Panc1 (cell line): Measurements from ENCODE around the gene GFER. TPM values are rescaled to one million over a fixed set of nuclear protein-coding genes. Genes with fewer than 3 reads are reported as not detected.
"Not testable (repeated sequence)": the region's sequence is repeated elsewhere in the genome, so short reads cannot be mapped to it uniquely, and the experiment has no call there.

ENCODE experiments used
- ATAC-seq: fragments of 200-7000 bp; cut with Tn5 transposase; 2 replicates; pipeline ENCODE4 v1.9.1; 2020; ENCODE audit warnings: mild to moderate bottlenecking, moderate library complexity
- BruUV-seq: library from RNA; stranded (reverse); fragments of 400-500 nt; replicated peaks from 2 replicates; lab custom pipeline; 2021; lab: Mats Ljungman, UMichigan
- CTCF ChIA-PET: fragments of 300-600 bp; sonication (Branson Sonifier 250); formaldehyde crosslinking; loops from one replicate; lab custom pipeline; 2022; ENCODE audit warnings: antibody characterized with exemption; lab: Charles Lee
- POLR2A ChIA-PET: fragments of 300-600 bp; sonication (Branson Sonifier 250); formaldehyde crosslinking; loops from one replicate; lab custom pipeline; 2022; ENCODE audit warnings: antibody characterized with exemption; lab: Charles Lee
- DNase-seq: peaks from one replicate; pipeline ENCODE4 v3.0.0-alpha.2; 2010; ENCODE audit warnings: low read depth, low spot score
- H3K27ac ChIP-seq: 2 replicates; pipeline ENCODE4 v1.5.1; 2011; ENCODE audit warnings: mild to moderate bottlenecking, low read length, inconsistent platforms
- H3K27me3 ChIP-seq: fragments of 200-500 bp; sonication (Bioruptor generic); 2 replicates; pipeline ENCODE4 v1.6.0; 2014; ENCODE audit warnings: low read length, inconsistent platforms; ENCODE audit not compliant: control insufficient read depth, insufficient read depth
- H3K36me3 ChIP-seq: fragments of 200-500 bp; sonication (Bioruptor generic); 2 replicates; pipeline ENCODE4 v1.5.1; 2014; ENCODE audit warnings: inconsistent platforms, mild to moderate bottlenecking, low read length, moderate library complexity; ENCODE audit not compliant: control insufficient read depth, insufficient read depth
- H3K4me1 ChIP-seq: 2 replicates; pipeline ENCODE4 v1.5.1; 2011; ENCODE audit warnings: inconsistent platforms, mild to moderate bottlenecking, low read length, moderate library complexity; ENCODE audit not compliant: control insufficient read depth, insufficient read depth
- H3K4me3 ChIP-seq, 2 experiments: 2 replicates each; pipeline ENCODE4 v1.5.1; 2011 to 2012; ENCODE audit warnings: low read depth in 2 of 2, low read length in 2 of 2, mild to moderate bottlenecking in 2 of 2, inconsistent platforms in 1 of 2, moderate library complexity in 1 of 2
- H3K9me3 ChIP-seq: fragments of 200-500 bp; sonication (Bioruptor generic); 2 replicates; pipeline ENCODE4 v1.5.1; 2014; ENCODE audit warnings: low read depth, mild to moderate bottlenecking, inconsistent platforms, low read length, moderate library complexity; ENCODE audit not compliant: control insufficient read depth, insufficient read depth
- POLR2AphosphoS5 ChIP-seq: IDR thresholded peaks from 2 replicates; pipeline ENCODE4 v1.6.1; 2012; ENCODE audit warnings: mild to moderate bottlenecking, low read depth, low read length, moderate library complexity
- SIN3A ChIP-seq: IDR thresholded peaks from 2 replicates; pipeline ENCODE4 v1.6.1; 2012; ENCODE audit warnings: low read depth, mild to moderate bottlenecking, low read length, moderate library complexity, borderline replicate concordance; ENCODE audit not compliant: insufficient read depth
- TCF7L2 ChIP-seq: IDR thresholded peaks from 2 replicates; pipeline ENCODE4 v1.6.1; 2011; ENCODE audit warnings: mild to moderate bottlenecking, low read depth, low read length, inconsistent platforms
- in situ Hi-C: cut with HindIII; loops from 2 replicates; pipeline ENCODE4 v1.10.0; 2016; ENCODE audit warnings: low sequenced_read_pairs, low pct_unique_long_range_greater_than_20kb
- intact Hi-C: fragments of 100-400 bp; cut with micrococcal nuclease; formaldehyde crosslinking; loops from one replicate; pipeline ENCODE4 v1.10.0; 2022; ENCODE audit not compliant: unreplicated experiment
- total RNA-seq: library from RNA; stranded (reverse); gene quantifications from one replicate; pipeline ENCODE4 v1.2.1, GENCODE V29; 2021; ENCODE audit not compliant: unreplicated experiment
- TF ChIP-seq, protein P1 (sequence below), 2 experiments: IDR thresholded peaks; 2 replicates each; pipeline ENCODE4 v1.6.1; 2011 to 2012; ENCODE audit warnings: low read depth in 2 of 2, control low read depth in 1 of 2, low read length in 1 of 2, mild to moderate bottlenecking in 1 of 2, moderate library complexity in 1 of 2; ENCODE audit not compliant: insufficient read depth in 1 of 2
- TF ChIP-seq, protein P2 (sequence below): fragments of 450-650 bp; IDR thresholded peaks from 2 replicates; pipeline ENCODE4 v1.5.1; 2017; ENCODE audit warnings: mild to moderate bottlenecking

GFER gene
- total RNA-seq, 1 experiment from 2014 or later, result 49.2 TPM

DNA sequence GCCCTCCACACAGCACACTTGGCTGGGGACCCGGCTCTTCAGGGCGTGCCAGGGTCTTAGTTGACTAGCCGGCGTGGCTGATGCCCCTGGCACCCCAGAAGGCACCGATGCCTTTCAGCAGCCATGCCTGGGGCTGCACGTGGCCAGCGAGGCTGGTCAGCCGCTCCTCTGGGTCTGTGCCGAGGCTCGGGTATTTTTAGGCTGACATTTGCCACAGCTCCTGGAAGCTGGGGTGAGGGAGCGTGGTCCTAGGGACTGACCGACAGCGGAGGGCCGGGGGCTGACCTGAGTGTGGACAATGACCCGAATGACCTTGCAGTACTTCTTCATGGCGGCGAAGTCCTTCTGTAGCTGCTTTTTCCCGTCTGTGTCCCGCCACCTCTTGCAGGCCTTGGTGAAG lies 33.4 kb upstream of the GFER start:
- DNase-seq (no peak), ATAC-seq (no peak)
- POLR2A ChIA-PET, result no interaction called here
- Histone ChIP-seq H3K4me1 (no peaks in the 10 kb centered on the region), H3K27ac (no peak overlapping the region), H3K27me3 (no peaks in the 10 kb centered on the region), H3K4me3 (no peak overlapping the region), H3K36me3 (no peaks in the 10 kb centered on the region), H3K9me3 (no peaks in the 10 kb centered on the region)
- BruUV-seq, result no TSS peak
- intact Hi-C loops (no loop called here), in situ Hi-C loops (no loop called here)
- CTCF ChIA-PET, result no interaction called here
- no peak for TF ChIP-seq TCF7L2

DNA sequence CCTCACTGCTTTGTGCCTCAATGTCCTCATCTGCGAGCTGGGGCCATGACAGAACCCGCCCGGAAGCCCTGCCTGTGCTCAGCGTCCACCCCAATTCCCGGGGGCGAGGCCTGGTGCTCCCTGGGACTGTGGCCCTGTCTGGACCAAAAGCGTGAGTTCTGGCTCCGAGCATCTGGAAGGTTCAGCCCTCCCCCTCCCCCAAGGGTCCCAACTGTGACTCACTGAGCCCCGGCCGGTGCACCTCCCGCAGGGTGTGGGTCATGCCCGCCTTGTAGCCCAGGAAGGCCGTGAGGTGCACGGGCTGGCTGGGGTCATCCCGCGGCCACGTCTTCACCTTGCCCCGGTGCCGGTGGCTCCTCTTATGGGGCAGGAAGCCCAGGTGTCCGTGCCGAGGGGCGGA lies 30.3 kb upstream of the GFER start:
- no peak for TF ChIP-seq POLR2AphosphoS5
- no peak for TF ChIP-seq TCF7L2
- TF ChIP-seq, protein P1, sequence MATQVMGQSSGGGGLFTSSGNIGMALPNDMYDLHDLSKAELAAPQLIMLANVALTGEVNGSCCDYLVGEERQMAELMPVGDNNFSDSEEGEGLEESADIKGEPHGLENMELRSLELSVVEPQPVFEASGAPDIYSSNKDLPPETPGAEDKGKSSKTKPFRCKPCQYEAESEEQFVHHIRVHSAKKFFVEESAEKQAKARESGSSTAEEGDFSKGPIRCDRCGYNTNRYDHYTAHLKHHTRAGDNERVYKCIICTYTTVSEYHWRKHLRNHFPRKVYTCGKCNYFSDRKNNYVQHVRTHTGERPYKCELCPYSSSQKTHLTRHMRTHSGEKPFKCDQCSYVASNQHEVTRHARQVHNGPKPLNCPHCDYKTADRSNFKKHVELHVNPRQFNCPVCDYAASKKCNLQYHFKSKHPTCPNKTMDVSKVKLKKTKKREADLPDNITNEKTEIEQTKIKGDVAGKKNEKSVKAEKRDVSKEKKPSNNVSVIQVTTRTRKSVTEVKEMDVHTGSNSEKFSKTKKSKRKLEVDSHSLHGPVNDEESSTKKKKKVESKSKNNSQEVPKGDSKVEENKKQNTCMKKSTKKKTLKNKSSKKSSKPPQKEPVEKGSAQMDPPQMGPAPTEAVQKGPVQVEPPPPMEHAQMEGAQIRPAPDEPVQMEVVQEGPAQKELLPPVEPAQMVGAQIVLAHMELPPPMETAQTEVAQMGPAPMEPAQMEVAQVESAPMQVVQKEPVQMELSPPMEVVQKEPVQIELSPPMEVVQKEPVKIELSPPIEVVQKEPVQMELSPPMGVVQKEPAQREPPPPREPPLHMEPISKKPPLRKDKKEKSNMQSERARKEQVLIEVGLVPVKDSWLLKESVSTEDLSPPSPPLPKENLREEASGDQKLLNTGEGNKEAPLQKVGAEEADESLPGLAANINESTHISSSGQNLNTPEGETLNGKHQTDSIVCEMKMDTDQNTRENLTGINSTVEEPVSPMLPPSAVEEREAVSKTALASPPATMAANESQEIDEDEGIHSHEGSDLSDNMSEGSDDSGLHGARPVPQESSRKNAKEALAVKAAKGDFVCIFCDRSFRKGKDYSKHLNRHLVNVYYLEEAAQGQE (IDR thresholded peaks at IDR 0.05; ENCODE audit: insufficient read depth in 1 of 2, low read depth in 2 of 2, low read length in 1 of 2), result no peak
- TF ChIP-seq SIN3A, result no peak
- TF ChIP-seq, protein P2, sequence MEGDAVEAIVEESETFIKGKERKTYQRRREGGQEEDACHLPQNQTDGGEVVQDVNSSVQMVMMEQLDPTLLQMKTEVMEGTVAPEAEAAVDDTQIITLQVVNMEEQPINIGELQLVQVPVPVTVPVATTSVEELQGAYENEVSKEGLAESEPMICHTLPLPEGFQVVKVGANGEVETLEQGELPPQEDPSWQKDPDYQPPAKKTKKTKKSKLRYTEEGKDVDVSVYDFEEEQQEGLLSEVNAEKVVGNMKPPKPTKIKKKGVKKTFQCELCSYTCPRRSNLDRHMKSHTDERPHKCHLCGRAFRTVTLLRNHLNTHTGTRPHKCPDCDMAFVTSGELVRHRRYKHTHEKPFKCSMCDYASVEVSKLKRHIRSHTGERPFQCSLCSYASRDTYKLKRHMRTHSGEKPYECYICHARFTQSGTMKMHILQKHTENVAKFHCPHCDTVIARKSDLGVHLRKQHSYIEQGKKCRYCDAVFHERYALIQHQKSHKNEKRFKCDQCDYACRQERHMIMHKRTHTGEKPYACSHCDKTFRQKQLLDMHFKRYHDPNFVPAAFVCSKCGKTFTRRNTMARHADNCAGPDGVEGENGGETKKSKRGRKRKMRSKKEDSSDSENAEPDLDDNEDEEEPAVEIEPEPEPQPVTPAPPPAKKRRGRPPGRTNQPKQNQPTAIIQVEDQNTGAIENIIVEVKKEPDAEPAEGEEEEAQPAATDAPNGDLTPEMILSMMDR, result no peak
- ChIA-PET CTCF (no interaction called here), POLR2A (no interaction called here)
- Histone ChIP-seq H3K4me3 (no peak overlapping the region), H3K4me1 (no peaks in the 10 kb centered on the region; the same call in 1 of the 2 replicates), H3K27me3 (no peaks in the 10 kb centered on the region), H3K36me3 (no peaks in the 10 kb centered on the region), H3K27ac (no peak overlapping the region), H3K9me3 (no peaks in the 10 kb centered on the region)
- ATAC-seq, result no peak
- DNase-seq, result no peak
- in situ Hi-C loops (no loop called here), intact Hi-C loops (no loop called here)
- no TSS peak for BruUV-seq

GRCh38 chr16:1957434-1958142 lies 26.4 kb upstream of the GFER start:
- H3K9me3 ChIP-seq, ATAC-seq, BruUV-seq, H3K27ac ChIP-seq, H3K27me3 ChIP-seq, POLR2A ChIA-PET, DNase-seq, in situ Hi-C loops, intact Hi-C loops, H3K36me3 ChIP-seq, H3K4me3 ChIP-seq: not testable (repeated sequence)
- peaks cover 12% of the 10 kb centered on the region for H3K4me1 ChIP-seq
- CTCF ChIA-PET, result interaction anchor here (0.8 kb wide), 1 partner anchor 18 kb away, joined by 3 read pairs; no protein-coding TSS in a partner anchor

- H3K4me3 ChIP-seq, H3K27ac ChIP-seq, DNase-seq, in situ Hi-C loops, BruUV-seq, ATAC-seq, H3K27me3 ChIP-seq, H3K9me3 ChIP-seq, intact Hi-C loops, POLR2A ChIA-PET, H3K36me3 ChIP-seq: not testable (repeated sequence)
- CTCF ChIA-PET, result interaction anchor here (0.8 kb wide), 1 partner anchor 18 kb away, joined by 3 read pairs; no protein-coding TSS in a partner anchor
- H3K4me1 ChIP-seq, result peaks cover 12% of the 10 kb centered on the region
Observed at GRCh38 chr16:1958143-1958491, 25.9 kb upstream of the GFER start.
